H1 (cell line): ENCODE measurements around the gene TGFA. TPM values are rescaled to one million over a fixed set of nuclear protein-coding genes. Genes with fewer than 3 reads are reported as not detected.

Experiments used
- CTCF ChIA-PET: fragments of 300-600 bp; sonication (Branson Sonifier 250); formaldehyde crosslinking; loops from one replicate; lab custom pipeline; 2021; ENCODE audit not compliant: partially characterized antibody; lab: Charles Lee
- POLR2A ChIA-PET: fragments of 300-600 bp; sonication (Branson Sonifier 250); formaldehyde crosslinking; loops from one replicate; lab custom pipeline; 2021; ENCODE audit warnings: inconsistent platforms; ENCODE audit not compliant: partially characterized antibody; lab: Charles Lee
- DNase-seq, 2 experiments: peaks; one replicate each; pipeline versions ENCODE4 v3.0.0 to v3.0.0-alpha.2; 2010 to 2022; ENCODE audit warnings: low spot score in 2 of 2, low read depth in 1 of 2, mixed read lengths in 1 of 2
- FAIRE-seq: peaks from 2 replicates; lab custom pipeline; 2011; peaks lifted over from hg19 to GRCh38; lab: Jason Lieb, UNC
- H2AFZ ChIP-seq: 2 replicates; pipeline ENCODE4 v1.8.1; 2012; ENCODE audit warnings: low read length, inconsistent platforms
- H2AK5ac ChIP-seq: 2 replicates; pipeline ENCODE4 v1.6.1; 2013; ENCODE audit warnings: low read depth, low read length
- H2BK120ac ChIP-seq: replicated peaks from 2 replicates; pipeline ENCODE3; 2013; ENCODE audit warnings: low read depth, low read length, inconsistent platforms
- H2BK12ac ChIP-seq: 2 replicates; pipeline ENCODE4 v1.6.1; 2013; ENCODE audit warnings: low read depth, low read length
- H2BK15ac ChIP-seq: 2 replicates; pipeline ENCODE4 v1.6.1; 2013; ENCODE audit warnings: low read length
- H2BK20ac ChIP-seq: 2 replicates; pipeline ENCODE4 v1.6.1; 2013; ENCODE audit warnings: low read length
- H2BK5ac ChIP-seq: 2 replicates; pipeline ENCODE4 v1.6.1; 2013; ENCODE audit warnings: low read depth, low read length
- H3K14ac ChIP-seq: 2 replicates; pipeline ENCODE4 v1.6.1; 2013; ENCODE audit warnings: inconsistent platforms; ENCODE audit not compliant: insufficient read length
- H3K18ac ChIP-seq: 2 replicates; pipeline ENCODE4 v1.6.1; 2013; ENCODE audit warnings: low read length; ENCODE audit errors: extremely low read depth
- H3K23ac ChIP-seq: 2 replicates; pipeline ENCODE4 v1.6.1; 2013; ENCODE audit warnings: inconsistent platforms; ENCODE audit not compliant: insufficient read length
- H3K23me2 ChIP-seq: 2 replicates; pipeline ENCODE4 v1.6.1; 2013; ENCODE audit warnings: low read depth, low read length
- H3K27ac ChIP-seq: 2 replicates; pipeline ENCODE4 v1.6.1; 2011; ENCODE audit warnings: low read depth, low read length, inconsistent platforms
- H3K27me3 ChIP-seq, 4 experiments: replicated peaks in 1 of 4; 1 replicate in 1 of 4; 2 replicates in 3 of 4; pipeline versions ENCODE4 v1.6.1 to v1.8.1; 2011 to 2013; ENCODE audit warnings: low read length in 3 of 4, mild to moderate bottlenecking in 3 of 4, inconsistent platforms in 2 of 4, mixed read lengths in 2 of 4, moderate library complexity in 1 of 4; ENCODE audit not compliant: control insufficient read depth in 3 of 4, insufficient read depth in 3 of 4; ENCODE audit errors: extremely low read depth in 1 of 4
- H3K36me3 ChIP-seq, 4 experiments: 2 replicates each; pipeline versions ENCODE4 v1.6.1 to v1.8.1; 2011 to 2013; ENCODE audit warnings: mild to moderate bottlenecking in 4 of 4, low read length in 3 of 4, moderate library complexity in 2 of 4, control low read depth in 1 of 4, inconsistent platforms in 1 of 4; ENCODE audit not compliant: insufficient read depth in 4 of 4, control insufficient read depth in 2 of 4
- H3K4ac ChIP-seq: replicated peaks from 2 replicates; pipeline ENCODE3; 2013; ENCODE audit warnings: low read length, low read depth, mixed read lengths, inconsistent platforms; ENCODE audit not compliant: insufficient read length
- H3K4me1 ChIP-seq, 4 experiments: replicated peaks in 1 of 4; 1 replicate in 1 of 4; 2 replicates in 3 of 4; pipeline versions ENCODE4 v1.6.1 to v1.8.1; 2011 to 2013; ENCODE audit warnings: low read length in 3 of 4, inconsistent platforms in 2 of 4, mixed read lengths in 1 of 4; ENCODE audit not compliant: insufficient read depth in 4 of 4, control insufficient read depth in 3 of 4
- H3K4me2 ChIP-seq, 2 experiments: 2 replicates each; pipeline versions ENCODE4 v1.6.1 to v1.8.1; 2011 to 2013; ENCODE audit warnings: low read depth in 2 of 2, low read length in 2 of 2, control low read depth in 1 of 2, inconsistent platforms in 1 of 2, mild to moderate bottlenecking in 1 of 2; ENCODE audit not compliant: insufficient read depth in 1 of 2
- H3K4me3 ChIP-seq, 4 experiments: fragments of 200-600, 300-600 bp in 1 of 4; sonication (generic), shearing (Covaris generic), sonication (Bioruptor Twin) in 1 of 4; 2 replicates each; pipeline versions ENCODE4 v1.5.1 to v1.8.1; 2011 to 2016; ENCODE audit warnings: low read length in 4 of 4, low read depth in 3 of 4, control low read depth in 2 of 4, inconsistent platforms in 2 of 4, mild to moderate bottlenecking in 2 of 4, mixed read lengths in 1 of 4, moderate library complexity in 1 of 4; ENCODE audit not compliant: insufficient read depth in 2 of 4; ENCODE audit errors: extremely low read depth in 1 of 4
- H3K56ac ChIP-seq: replicated peaks from 2 replicates; pipeline ENCODE3; 2013; ENCODE audit warnings: low read depth, mild to moderate bottlenecking, mixed read lengths, low read length, inconsistent platforms; ENCODE audit not compliant: insufficient read length
- H3K79me1 ChIP-seq: 2 replicates; pipeline ENCODE4 v1.6.1; 2013; ENCODE audit warnings: low read depth, low read length, control low read depth
- H3K79me2 ChIP-seq, 2 experiments: 2 replicates each; pipeline versions ENCODE4 v1.6.1 to v1.8.1; 2012 to 2013; ENCODE audit warnings: low read length in 2 of 2, mild to moderate bottlenecking in 2 of 2, inconsistent platforms in 1 of 2; ENCODE audit not compliant: insufficient read depth in 2 of 2, control insufficient read depth in 1 of 2
- H3K9ac ChIP-seq, 4 experiments: replicated peaks in 1 of 4; 1 replicate in 1 of 4; 2 replicates in 3 of 4; pipeline versions ENCODE4 v1.6.1 to v1.8.1; 2011 to 2013; ENCODE audit warnings: low read depth in 3 of 4, low read length in 3 of 4, control low read depth in 2 of 4, mild to moderate bottlenecking in 2 of 4, moderate library complexity in 2 of 4, inconsistent platforms in 1 of 4; ENCODE audit errors: extremely low read depth in 1 of 4
- H3K9me3 ChIP-seq, 2 experiments: 2 replicates each; pipeline versions ENCODE4 v1.6.1 to v1.8.1; 2012 to 2013; ENCODE audit warnings: mild to moderate bottlenecking in 2 of 2, moderate library complexity in 2 of 2, control low read depth in 1 of 2, inconsistent platforms in 1 of 2, low read depth in 1 of 2, low read length in 1 of 2, mixed read lengths in 1 of 2; ENCODE audit not compliant: insufficient read depth in 2 of 2
- H4K20me1 ChIP-seq, 2 experiments: replicated peaks in 1 of 2; 2 replicates each; pipeline versions ENCODE3 to v1.8.1; 2011 to 2013; ENCODE audit warnings: inconsistent platforms in 2 of 2, low read length in 2 of 2, mild to moderate bottlenecking in 1 of 2; ENCODE audit not compliant: insufficient read depth in 2 of 2, control insufficient read depth in 1 of 2
- H4K5ac ChIP-seq: 2 replicates; pipeline ENCODE4 v1.6.1; 2013; ENCODE audit warnings: low read length, low read depth, mixed read lengths, inconsistent platforms; ENCODE audit not compliant: insufficient read length
- H4K8ac ChIP-seq: 2 replicates; pipeline ENCODE4 v1.8.0; 2013; ENCODE audit warnings: mild to moderate bottlenecking, moderate library complexity, low read length, inconsistent platforms; ENCODE audit not compliant: insufficient read depth; ENCODE audit errors: extremely low read depth
- H4K91ac ChIP-seq: replicated peaks from 2 replicates; pipeline ENCODE3; 2013; ENCODE audit warnings: low read length, mixed read lengths, inconsistent platforms; ENCODE audit not compliant: insufficient read length
- PHF8 ChIP-seq: fragments of 200-600 bp; sonication (generic); conservative IDR thresholded peaks from 2 replicates; pipeline ENCODE4 v1.7.1; 2012; ENCODE audit warnings: low read depth, mild to moderate bottlenecking, inconsistent platforms, low read length, moderate library complexity
- WGBS, 2 experiments: shearing (Covaris generic) in 1 of 2; methylation state at CpG; one replicate each; pipeline versions ENCODE4 v1.1.6 to v1.1.7; 2013 to 2015; ENCODE audit warnings: low lambda C conversion rate in 2 of 2, mixed read lengths in 2 of 2, inconsistent platforms in 1 of 2, low coverage in 1 of 2, missing lambda C conversion rate in 1 of 2; ENCODE audit not compliant: insufficient replicate concordance in 2 of 2, insufficient coverage in 1 of 2, insufficient read length in 1 of 2; ENCODE audit errors: extremely low coverage in 1 of 2, missing lambda C conversion rate in 1 of 2; 5-methylcytosine and 5-hydroxymethylcytosine counted together
- polyA plus RNA-seq, 7 experiments: library from polyadenylated mRNA; depleted of rRNA in 3 of 7; stranded (reverse) in 5 of 7; unstranded in 2 of 7; fragments of >200 nt in 5 of 7; fragments of 200-250 nt in 2 of 7; gene quantifications; 1 replicate in 5 of 7; 2 replicates in 1 of 7; 4 replicates in 1 of 7; pipeline versions ENCODE4 v1.2.1 to v1.2.3, GENCODE V29; 2011 to 2013; ENCODE audit warnings: missing spikeins in 2 of 7, mixed read lengths in 2 of 7
- total RNA-seq: library from RNA; stranded (reverse); fragmentation: NEBNext Ultra II Directional; extraction: Animal tissue kit (Norgen Biotek cat#: 25700); gene quantifications from 2 replicates; pipeline ENCODE4 v1.2.1, GENCODE V29; 2021

TGFA gene
- total and polyA plus RNA-seq, 2 of the 8 experiments (the other 6 are each of a cell fraction or from before 2014, with no cell fraction given): 1.8 to 3.7 TPM

DNA sequence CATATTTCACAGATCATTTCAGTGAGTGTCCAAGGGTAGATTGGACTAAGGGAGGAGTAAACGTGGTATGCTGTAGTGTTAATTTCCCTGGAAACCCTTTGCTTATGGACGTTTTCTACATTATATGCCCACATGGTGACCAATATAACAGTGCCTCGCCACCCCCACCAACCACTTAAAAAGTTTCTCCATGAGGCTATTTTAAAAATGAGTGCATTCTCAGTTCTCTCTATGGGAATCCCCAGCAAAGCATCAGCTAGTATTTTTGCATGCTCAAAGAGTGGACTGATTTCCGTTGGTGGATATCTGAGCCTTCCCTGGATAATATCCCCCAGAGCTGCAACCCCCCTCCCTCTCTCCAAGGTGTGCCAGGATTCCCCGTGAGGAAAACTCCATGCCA, 73.2 kb downstream of the TGFA start:
- TF ChIP-seq PHF8: no peak
- Histone ChIP-seq H2BK15ac (no peak overlapping the region), H2AK5ac (no peak overlapping the region), H2BK12ac (no peak overlapping the region), H3K4ac (no peak overlapping the region), H4K20me1 (no peaks in the 10 kb centered on the region), H2AFZ (no peak overlapping the region), H3K18ac (no peak overlapping the region), H3K4me2 (no peak overlapping the region), H3K14ac (no peak overlapping the region), H4K91ac (no peak overlapping the region), H3K79me2 (no peaks in the 10 kb centered on the region), H2BK20ac (no peak overlapping the region), H3K4me3 (no peak overlapping the region), H3K79me1 (no peaks in the 10 kb centered on the region), H4K8ac (no peak overlapping the region), H2BK5ac (no peak overlapping the region), H3K23me2 (no peaks in the 10 kb centered on the region), H3K23ac (no peak overlapping the region), H4K5ac (no peak overlapping the region), H3K36me3 (no peaks in the 10 kb centered on the region), H3K4me1 (peaks cover 0 to 2% (median under 1%) of the 10 kb centered on the region in 4 experiments; a peak in 4 of 7 replicates), H3K9me3 (peaks cover 3% of the 10 kb centered on the region in 2 experiments; a peak in 2 of 4 replicates), H2BK120ac (no peak overlapping the region), H3K9ac (no peak overlapping the region), H3K27me3 (no peaks in the 10 kb centered on the region; a peak in 2 of 7 replicates), H3K27ac (no peak overlapping the region), H3K56ac (no peak overlapping the region)
- FAIRE-seq: no peak
- no peak for DNase-seq
- 93% methylated on average over 5 of the region's 5 CpGs; no CpG with 5 or more reads in 1 of the 2 experiments for WGBS, 2 experiments
- ChIA-PET CTCF (interaction anchor here (0.7 to 1.9 kb wide), 5 partner anchors 16 to 23 kb away, joined by 3 to 9 read pairs (median 4); no protein-coding TSS in a partner anchor), POLR2A (no interaction called here)
